Activated naive CD8-positive, alpha-beta T cell treated with anti-CD3 and anti-CD28 coated beads for 36 hours (primary cell): Measurements from ENCODE around the gene RHO. TPM values are rescaled to one million over a fixed set of nuclear protein-coding genes. Genes with fewer than 3 reads are reported as not detected.

Experiments used
- DNase-seq: peaks from one replicate; pipeline ENCODE4 v3.0.0; 2021
- H3K27ac Mint-ChIP-seq: one replicate; pipeline ENCODE4 v1.8.0; 2022; ENCODE audit warnings: mild to moderate bottlenecking, moderate library complexity, mixed read lengths
- H3K27me3 Mint-ChIP-seq: one replicate; pipeline ENCODE4 v1.8.0; 2022; ENCODE audit warnings: mild to moderate bottlenecking, mixed read lengths
- H3K36me3 Mint-ChIP-seq: one replicate; pipeline ENCODE4 v1.8.0; 2021; ENCODE audit warnings: mild to moderate bottlenecking, mixed read lengths
- H3K4me1 Mint-ChIP-seq: one replicate; pipeline ENCODE4 v1.8.0; 2021; ENCODE audit warnings: mixed read lengths
- H3K4me3 Mint-ChIP-seq: one replicate; pipeline ENCODE4 v1.8.0; 2022; ENCODE audit warnings: mild to moderate bottlenecking, moderate library complexity, mixed read lengths
- H3K9me3 Mint-ChIP-seq: one replicate; pipeline ENCODE4 v1.8.0; 2022; ENCODE audit warnings: mixed read lengths
- total RNA-seq, 2 experiments: library from RNA; stranded (reverse); gene quantifications; one replicate each; pipeline ENCODE4 v1.2.3, GENCODE V29; 2021

Gene RHO
- total RNA-seq, 2 experiments from 2014 or later = not detected

DNA sequence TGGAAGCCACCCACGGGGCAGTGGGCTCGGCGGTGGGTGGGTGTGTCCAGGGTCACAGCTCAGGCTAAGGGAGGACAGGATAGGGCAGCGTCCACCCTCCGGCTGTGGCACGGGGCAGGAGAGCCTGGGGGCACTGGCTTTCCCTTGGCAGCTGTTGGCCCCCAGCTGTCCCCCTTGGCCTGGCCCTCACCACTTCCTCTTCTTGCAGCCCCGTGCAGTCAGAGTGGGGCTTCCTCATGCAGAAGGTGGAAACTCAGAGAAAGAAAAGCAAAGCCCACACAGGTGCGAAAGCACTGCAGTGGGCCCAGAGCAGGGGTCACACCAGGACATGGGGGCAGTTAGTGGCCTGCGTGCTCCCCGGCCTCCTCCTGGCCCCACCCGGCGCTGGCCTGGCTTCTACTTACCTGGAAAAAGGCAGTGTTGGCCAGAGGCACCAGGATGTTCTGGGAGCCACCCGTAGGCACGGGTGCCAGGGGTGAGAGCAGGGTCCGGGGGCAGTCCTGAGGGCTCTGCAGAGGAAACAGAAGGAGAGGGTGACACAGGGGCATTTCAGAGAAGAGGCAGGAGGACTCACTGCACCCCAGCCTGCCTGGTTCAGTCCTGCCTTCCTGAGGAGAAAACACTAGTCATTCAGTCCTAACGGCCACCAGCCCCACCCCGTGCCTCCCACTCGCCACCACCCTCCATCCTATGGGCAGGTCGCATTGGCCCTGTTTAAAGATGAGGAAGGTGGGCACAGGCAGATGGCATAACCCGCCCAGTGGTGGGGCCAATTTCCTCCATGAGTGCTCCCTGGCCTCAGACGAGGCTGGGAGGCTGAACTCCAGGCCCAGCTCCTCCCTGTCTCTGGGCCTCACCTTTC, 49.7 kb downstream of the RHO start:
- Mint-ChIP-seq H3K27me3 (no peaks in the 10 kb centered on the region), H3K4me3 (no peak overlapping the region), H3K9me3 (no peaks in the 10 kb centered on the region), H3K36me3 (no peaks in the 10 kb centered on the region), H3K4me1 (peaks cover 16% of the 10 kb centered on the region), H3K27ac (no peak overlapping the region)
- no peak for DNase-seq

DNA sequence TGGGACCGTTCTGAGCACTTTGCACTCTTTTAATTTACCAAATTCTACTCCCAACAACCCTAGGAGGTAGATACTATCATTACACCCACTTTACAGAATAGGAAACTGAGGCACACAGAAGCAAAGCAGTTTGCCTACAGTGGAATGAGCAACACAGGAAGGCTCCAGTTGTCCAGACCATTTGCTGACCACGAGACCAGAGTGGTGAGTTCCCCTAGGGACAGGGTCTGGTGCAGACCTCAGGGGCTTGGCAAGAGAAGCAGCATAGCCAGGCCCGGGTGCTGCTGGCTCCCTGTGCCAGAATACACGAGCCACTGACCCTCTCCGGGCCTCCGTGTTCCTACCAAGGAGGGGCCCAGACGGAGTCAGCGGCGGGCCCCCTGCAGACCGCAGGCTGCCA, 51.6 kb downstream of the RHO start:
- H3K4me3 Mint-ChIP-seq = no peak overlapping the region
- peaks cover 16% of the 10 kb centered on the region for H3K4me1 Mint-ChIP-seq
- no peak overlapping the region for H3K27ac Mint-ChIP-seq

DNA sequence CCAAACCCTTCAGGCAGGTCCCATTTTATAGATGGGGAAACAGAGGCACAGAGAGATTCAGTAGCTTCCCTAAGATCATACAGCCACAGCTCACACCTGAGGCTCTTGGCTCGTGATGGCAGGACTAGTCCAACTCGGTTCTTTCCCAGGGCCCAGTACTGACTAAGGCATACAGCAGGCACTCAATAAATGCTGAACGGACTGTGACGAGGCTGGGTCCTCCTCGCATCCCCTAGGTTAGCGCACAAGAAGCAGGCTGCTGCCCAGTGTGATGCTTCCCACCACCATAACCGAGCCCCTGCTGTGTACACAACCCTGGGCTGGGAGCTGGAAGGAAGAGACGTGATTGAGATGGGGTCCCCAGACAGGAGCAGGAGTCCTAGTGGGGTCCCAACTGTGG, 53.2 kb downstream of the RHO start:
- Mint-ChIP-seq H3K9me3 (no peaks in the 10 kb centered on the region), H3K36me3 (no peaks in the 10 kb centered on the region), H3K4me3 (no peak overlapping the region), H3K4me1 (peaks cover 8% of the 10 kb centered on the region), H3K27ac (no peak overlapping the region), H3K27me3 (no peaks in the 10 kb centered on the region)
- DNase-seq = no peak

More for the DNA sequence above, 51.6 kb downstream of the RHO start:
- H3K27me3 Mint-ChIP-seq = no peaks in the 10 kb centered on the region
- no peaks in the 10 kb centered on the region for H3K36me3 Mint-ChIP-seq
- no peak for DNase-seq
- no peaks in the 10 kb centered on the region for H3K9me3 Mint-ChIP-seq

DNA sequence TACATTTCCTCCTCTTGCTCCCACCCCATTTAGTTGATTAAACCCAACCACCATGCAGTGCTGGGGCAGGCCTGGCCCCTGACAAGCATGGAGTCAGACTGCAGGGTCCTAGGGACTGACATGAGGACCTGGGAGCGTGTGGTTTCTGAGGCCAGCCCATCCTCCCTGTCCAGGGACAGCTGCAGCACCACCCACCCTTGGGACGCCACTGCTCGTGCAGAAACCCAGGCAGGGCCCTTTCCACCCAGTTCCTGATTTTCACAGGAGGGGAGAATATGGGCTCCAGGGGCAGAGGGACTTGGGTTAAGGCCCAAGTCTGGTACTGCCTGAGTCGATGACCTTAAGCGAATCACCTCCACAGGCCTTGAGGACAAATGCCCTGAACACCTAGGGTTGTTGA, 54.4 kb downstream of the RHO start:
- H3K27ac Mint-ChIP-seq = no peak overlapping the region
- no peak for DNase-seq
- H3K27me3 Mint-ChIP-seq = no peaks in the 10 kb centered on the region
- no peak overlapping the region for H3K4me3 Mint-ChIP-seq
- no peaks in the 10 kb centered on the region for H3K36me3 Mint-ChIP-seq
- no peaks in the 10 kb centered on the region for H3K9me3 Mint-ChIP-seq
- peaks cover 4% of the 10 kb centered on the region for H3K4me1 Mint-ChIP-seq

DNA sequence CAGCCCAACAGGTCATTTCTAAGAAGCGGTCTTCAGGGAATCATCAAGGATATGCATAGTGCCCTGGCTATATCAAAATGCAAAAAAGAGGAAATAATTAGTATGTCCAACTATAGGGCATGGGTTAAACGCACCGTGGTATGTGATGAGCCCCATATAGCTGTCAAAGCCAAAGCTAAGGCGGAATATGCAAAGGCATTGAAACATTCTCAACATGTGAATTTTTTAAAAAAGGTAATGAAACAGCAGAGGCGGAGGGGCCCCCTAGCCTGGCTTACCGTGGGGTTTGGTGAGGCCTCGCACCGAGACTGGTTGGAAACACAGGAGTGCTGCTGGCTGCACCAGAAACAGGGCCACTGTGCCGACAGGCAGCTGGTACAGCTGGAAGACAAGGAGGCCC, 54.9 kb downstream of the RHO start:
- Mint-ChIP-seq H3K9me3 (no peaks in the 10 kb centered on the region), H3K27ac (no peak overlapping the region), H3K36me3 (no peaks in the 10 kb centered on the region), H3K4me3 (no peak overlapping the region), H3K4me1 (peaks cover 2% of the 10 kb centered on the region), H3K27me3 (no peaks in the 10 kb centered on the region)
- DNase-seq = no peak

DNA sequence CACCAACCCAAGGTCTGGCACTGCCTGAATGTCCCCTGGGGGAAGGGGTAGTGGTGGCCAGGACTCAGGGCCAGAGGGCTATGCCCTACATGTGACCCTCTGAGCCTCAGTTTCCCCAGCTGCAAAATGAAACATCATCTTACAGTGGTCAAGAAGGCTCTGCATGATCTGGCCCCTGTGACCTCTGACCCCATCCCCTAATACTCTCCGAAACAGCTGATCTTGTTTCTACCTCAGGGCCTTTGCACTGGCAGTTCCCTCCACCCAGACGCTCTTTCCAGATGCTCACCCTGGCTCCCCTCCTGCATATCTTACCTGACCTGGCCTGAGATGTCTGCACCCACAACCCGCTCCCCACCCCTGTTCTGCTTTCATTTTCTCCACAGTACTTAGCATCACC, 56.2 kb downstream of the RHO start:
- DNase-seq = no peak
- H3K4me3 Mint-ChIP-seq = no peak overlapping the region
- no peaks in the 10 kb centered on the region for H3K4me1 Mint-ChIP-seq
- no peaks in the 10 kb centered on the region for H3K36me3 Mint-ChIP-seq
- no peaks in the 10 kb centered on the region for H3K9me3 Mint-ChIP-seq
- H3K27ac Mint-ChIP-seq = no peak overlapping the region
- H3K27me3 Mint-ChIP-seq = no peaks in the 10 kb centered on the region

Other genes starting within 250 kb of the RHO start
- 10 to 100 TPM; 83.6 to 83.7 TPM for gene HMCES, start 249.8 kb upstream of the RHO start, total RNA-seq
- gene EFCAB12, start 100.0 kb upstream of the RHO start, total RNA-seq = under 1 TPM; 0.24 to 0.39 TPM
- gene MBD4, start 88.7 kb upstream of the RHO start, total RNA-seq = 10 to 100 TPM; 48.2 to 51.1 TPM
- gene IFT122, start 88.4 kb upstream of the RHO start, total RNA-seq = 10 to 100 TPM; 14.9 to 15.6 TPM
- gene H1-8, start 14.5 kb downstream of the RHO start, total RNA-seq = not detected
- 1 to 10 TPM; 1.5 to 1.6 TPM for gene PLXND1, start 78.0 kb downstream of the RHO start, total RNA-seq